Body of pancreas (tissue), 4 donors: ENCODE measurements around the gene TRAIP.

ENCODE experiments used
- CTCF ChIP-seq, 7 experiments: fragments of 450-650 bp in 4 of 7; fragments of 200-600 bp in 3 of 7; sonication (generic) in 3 of 7; IDR thresholded peaks; one replicate each; pipeline ENCODE4 v1.5.1; 2016 to 2019; ENCODE audit warnings: antibody characterized with exemption in 7 of 7
- POLR2A ChIP-seq, 3 donors: fragments of 450-650 bp; IDR thresholded peaks; one replicate each; pipeline ENCODE4 v1.6.1; 2016; ENCODE audit warnings: antibody characterized with exemption in 3 of 3, mild to moderate bottlenecking in 2 of 3

- TF ChIP-seq CTCF (IDR thresholded peaks at IDR 0.05), result no peak
- no peak for TF ChIP-seq POLR2A (IDR thresholded peaks at IDR 0.05)
Observed at GRCh38 chr3:49842843-49843517, 13.4 kb downstream of the TRAIP start.
